K562 (cell line): ENCODE data around the gene DNAJB11. TPM values are rescaled to one million over a fixed set of nuclear protein-coding genes. Genes with fewer than 3 reads are reported as not detected.

Experiments used
- ATF1 ChIP-seq, 2 experiments: fragments of 450-650 bp in 1 of 2; IDR thresholded peaks; 2 replicates each; pipeline ENCODE4 v1.6.1; 2016; ENCODE audit warnings: missing compliant biosample characterization in 1 of 2, missing genetic modification characterization in 1 of 2
- ETS2 ChIP-seq: IDR thresholded peaks from 2 replicates; pipeline ENCODE4 v1.6.1; 2016; ENCODE audit warnings: borderline replicate concordance, missing genetic modification characterization, mild to moderate bottlenecking, moderate library complexity, missing compliant biosample characterization; ENCODE audit not compliant: poor library complexity, severe bottlenecking
- ETV1 ChIP-seq: fragments of 450-650 bp; conservative IDR thresholded peaks from 2 replicates; pipeline ENCODE4 v1.6.1; 2016; ENCODE audit warnings: missing genetic modification characterization, control low read depth, low read depth, missing compliant biosample characterization
- MTA2 ChIP-seq: fragments of 450-650 bp; IDR thresholded peaks from 2 replicates; pipeline ENCODE4 v1.6.1; 2016; ENCODE audit warnings: low read depth
- NBN ChIP-seq: fragments of 450-650 bp; IDR thresholded peaks from 2 replicates; pipeline ENCODE4 v1.6.1; 2016; ENCODE audit warnings: low read depth, mild to moderate bottlenecking
- NONO ChIP-seq, 2 experiments: fragments of 200-400 bp in 1 of 2; fragments of 450-650 bp in 1 of 2; formaldehyde crosslinking in 1 of 2; IDR thresholded peaks; 2 replicates each; pipeline ENCODE4 v1.6.1; 2017; ENCODE audit warnings: low read depth in 2 of 2, mild to moderate bottlenecking in 2 of 2, moderate library complexity in 2 of 2, low read length in 1 of 2
- PHF21A ChIP-seq: fragments of 450-650 bp; IDR thresholded peaks from 2 replicates; pipeline ENCODE4 v1.6.1; 2017; ENCODE audit warnings: low read depth, borderline replicate concordance
- POLR2G ChIP-seq: fragments of 200-400 bp; formaldehyde crosslinking; IDR thresholded peaks from 2 replicates; pipeline ENCODE4 v1.6.1; 2017; ENCODE audit warnings: low read depth, mild to moderate bottlenecking, antibody characterized with exemption, low read length, moderate library complexity
- PTRF ChIP-seq: fragments of 450-650 bp; IDR thresholded peaks from 2 replicates; pipeline ENCODE4 v1.6.1; 2016; ENCODE audit warnings: mild to moderate bottlenecking, missing genetic modification characterization, missing compliant biosample characterization
- RFX1 ChIP-seq: fragments of 450-650 bp; IDR thresholded peaks from 2 replicates; pipeline ENCODE4 v1.6.1; 2016; ENCODE audit warnings: mild to moderate bottlenecking, moderate library complexity
- SMARCE1 ChIP-seq: fragments of 450-650 bp; IDR thresholded peaks from 2 replicates; pipeline ENCODE4 v1.7.1; 2016; ENCODE audit warnings: mild to moderate bottlenecking
- SMC3 ChIP-seq: conservative IDR thresholded peaks from 2 replicates; pipeline ENCODE4 v1.6.1; 2011; ENCODE audit warnings: low read depth, low read length, improper control_type of control experiment; ENCODE audit not compliant: insufficient read depth
- ZBTB7A ChIP-seq: IDR thresholded peaks from 2 replicates; pipeline ENCODE4 v1.6.1; 2011; ENCODE audit warnings: low read depth, mild to moderate bottlenecking, low read length, moderate library complexity, borderline replicate concordance; ENCODE audit not compliant: control insufficient read depth
- ZFX ChIP-seq: sonication (generic); formaldehyde crosslinking; IDR thresholded peaks from 2 replicates; pipeline ENCODE4 v1.8.0; 2022; ENCODE audit warnings: mild to moderate bottlenecking, missing genetic modification reagents, moderate library complexity
- ZNF444 ChIP-seq: fragments of 250-450 bp; sonication (Bioruptor Pico); IDR thresholded peaks from 2 replicates; pipeline ENCODE4 v1.4.0; 2020; ENCODE audit warnings: mild to moderate bottlenecking, moderate library complexity
- ZNF76 ChIP-seq: fragments of 250-450 bp; sonication (Bioruptor Pico); IDR thresholded peaks from 2 replicates; pipeline ENCODE4 v1.4.0; 2020; ENCODE audit warnings: mild to moderate bottlenecking, moderate library complexity, borderline replicate concordance
- polyA plus RNA-seq, 8 experiments: library from polyadenylated mRNA; depleted of rRNA in 4 of 8; stranded (reverse) in 5 of 8; unstranded in 3 of 8; fragments of >200 nt; fragmentation: Nextera tagmentation in 2 of 8; fragmentation: Illumina TruSeq in 1 of 8; extraction: Ambion mirVana in 2 of 8; extraction: Trizol in 1 of 8; gene quantifications; 2 replicates each; pipeline versions ENCODE4 v1.2.1 to v1.2.3, GENCODE V29; 2011 to 2014; ENCODE audit warnings: inconsistent platforms in 1 of 8, missing spikeins in 1 of 8
- total RNA-seq, 7 experiments: library from RNA; depleted of rRNA in 6 of 7; stranded (reverse); fragments of >200 nt in 6 of 7; fragmentation: Illumina TruSeq in 2 of 7; extraction: Trizol in 2 of 7; gene quantifications; 2 replicates each; pipeline versions ENCODE4 v1.2.1 to v1.2.3, GENCODE V29; 2011 to 2021; ENCODE audit warnings: low replicate concordance in 1 of 7
- TF ChIP-seq, protein P1 (sequence below): sonication (generic); formaldehyde crosslinking; IDR thresholded peaks from 2 replicates; pipeline ENCODE4 v1.8.0; 2022; ENCODE audit warnings: missing genetic modification reagents, mild to moderate bottlenecking, borderline replicate concordance
- TF ChIP-seq, protein P2 (sequence below): sonication (generic); formaldehyde crosslinking; IDR thresholded peaks from 2 replicates; pipeline ENCODE4 v1.8.0; 2022; ENCODE audit warnings: mild to moderate bottlenecking, low read depth, missing genetic modification reagents
- TF ChIP-seq, protein P3 (sequence below), 2 experiments: fragments of 250-450 bp in 1 of 2; fragments of 450-650 bp in 1 of 2; sonication (Bioruptor Pico) in 1 of 2; IDR thresholded peaks; 2 replicates each; pipeline versions ENCODE4 v1.6.1 to v1.8.0; 2016 to 2021; ENCODE audit warnings: mild to moderate bottlenecking in 2 of 2, moderate library complexity in 2 of 2, missing compliant biosample characterization in 1 of 2, missing genetic modification characterization in 1 of 2
- TF ChIP-seq, protein P4 (sequence below): sonication (generic); formaldehyde crosslinking; IDR thresholded peaks from 2 replicates; pipeline ENCODE4 v1.8.1; 2022; ENCODE audit warnings: missing genetic modification reagents
- TF ChIP-seq, protein P5 (sequence below): fragments of 450-650 bp; IDR thresholded peaks from 2 replicates; pipeline ENCODE4 v1.6.1; 2018; ENCODE audit warnings: mild to moderate bottlenecking, low read depth; ENCODE audit not compliant: partially characterized antibody

The DNAJB11 gene
- total and polyA plus RNA-seq, 9 of the 15 experiments (the other 6 are each of a cell fraction or from before 2014, with no cell fraction given): 14.8 to 74.7 (median 63.8) TPM

DNA sequence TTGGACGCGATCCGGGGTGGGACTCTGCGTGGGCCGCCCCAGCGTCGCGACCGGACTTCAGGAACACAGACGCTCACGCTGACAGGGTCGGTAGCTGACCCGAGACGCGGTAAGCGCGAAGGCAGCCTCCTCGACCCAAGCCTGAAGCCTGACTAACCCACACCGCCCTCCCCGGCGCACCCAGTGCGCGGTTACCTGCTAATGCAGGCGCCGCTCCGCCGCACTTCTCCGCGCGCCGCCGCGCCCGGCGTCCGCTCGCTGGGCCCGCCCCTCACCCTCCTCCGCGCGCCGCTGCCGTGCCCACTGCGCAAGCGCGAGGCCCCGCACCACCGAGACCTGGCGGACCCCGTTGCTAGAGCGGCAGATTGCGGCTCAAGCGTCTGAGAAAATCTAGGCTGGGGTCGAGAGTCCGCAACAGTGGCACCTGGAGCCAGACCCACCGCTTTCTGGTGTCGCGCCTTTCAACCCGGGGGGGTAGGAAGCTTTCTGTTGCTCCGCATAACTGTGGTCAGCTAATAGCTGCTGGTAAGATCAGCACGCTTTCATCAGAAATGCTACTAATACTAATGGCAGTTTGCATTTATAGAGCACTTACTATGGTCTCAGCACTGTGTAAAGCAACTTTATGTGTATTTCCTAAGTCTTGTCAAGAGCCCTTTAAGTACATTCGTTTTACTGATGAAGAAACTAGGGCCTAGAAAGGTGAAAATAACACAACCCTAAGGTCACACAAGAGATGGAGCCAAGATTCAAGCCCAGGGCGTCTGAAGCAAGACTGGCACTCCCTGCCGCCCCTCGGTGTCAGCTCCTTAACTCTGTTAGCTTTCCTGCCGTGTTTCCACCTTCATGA, 3.2 kb upstream of the DNAJB11 start, which contains the start of gene TBCCD1 (continued):
- TF ChIP-seq, protein P1, sequence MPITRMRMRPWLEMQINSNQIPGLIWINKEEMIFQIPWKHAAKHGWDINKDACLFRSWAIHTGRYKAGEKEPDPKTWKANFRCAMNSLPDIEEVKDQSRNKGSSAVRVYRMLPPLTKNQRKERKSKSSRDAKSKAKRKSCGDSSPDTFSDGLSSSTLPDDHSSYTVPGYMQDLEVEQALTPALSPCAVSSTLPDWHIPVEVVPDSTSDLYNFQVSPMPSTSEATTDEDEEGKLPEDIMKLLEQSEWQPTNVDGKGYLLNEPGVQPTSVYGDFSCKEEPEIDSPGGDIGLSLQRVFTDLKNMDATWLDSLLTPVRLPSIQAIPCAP (CRISPR knock-in tag): no peak
- TF ChIP-seq NBN: peak; percentile 17; the same call in 1 of the 2 replicates
- TF ChIP-seq MTA2: no peak
- no peak for TF ChIP-seq RFX1
- TF ChIP-seq, protein P2, sequence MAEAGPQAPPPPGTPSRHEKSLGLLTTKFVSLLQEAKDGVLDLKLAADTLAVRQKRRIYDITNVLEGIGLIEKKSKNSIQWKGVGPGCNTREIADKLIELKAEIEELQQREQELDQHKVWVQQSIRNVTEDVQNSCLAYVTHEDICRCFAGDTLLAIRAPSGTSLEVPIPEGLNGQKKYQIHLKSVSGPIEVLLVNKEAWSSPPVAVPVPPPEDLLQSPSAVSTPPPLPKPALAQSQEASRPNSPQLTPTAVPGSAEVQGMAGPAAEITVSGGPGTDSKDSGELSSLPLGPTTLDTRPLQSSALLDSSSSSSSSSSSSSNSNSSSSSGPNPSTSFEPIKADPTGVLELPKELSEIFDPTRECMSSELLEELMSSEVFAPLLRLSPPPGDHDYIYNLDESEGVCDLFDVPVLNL: no peak
- no peak for TF ChIP-seq SMC3
- TF ChIP-seq NONO (IDR thresholded peaks at IDR 0.05; ENCODE audit: low read depth in 2 of 2, low read length in 1 of 2): peak; percentile 61 to 68; a peak in 1 of 4 replicates
- TF ChIP-seq, protein P3, sequence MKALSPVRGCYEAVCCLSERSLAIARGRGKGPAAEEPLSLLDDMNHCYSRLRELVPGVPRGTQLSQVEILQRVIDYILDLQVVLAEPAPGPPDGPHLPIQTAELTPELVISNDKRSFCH (CRISPR knock-in tag; IDR thresholded peaks at IDR 0.05): no peak
- TF ChIP-seq, protein P3 (tag; IDR thresholded peaks at IDR 0.05): peak; percentile 49; the same call in 1 of the 2 replicates
- TF ChIP-seq ZFX: peak; percentile 88
- no peak for TF ChIP-seq ATF1 (CRISPR knock-in tag; IDR thresholded peaks at IDR 0.05)
- peak; percentile 60 for TF ChIP-seq ATF1 (tag; IDR thresholded peaks at IDR 0.05)
- TF ChIP-seq SMARCE1: 0 out of 2 replicates have a peak, but pooled peaks have one; percentile 12
- no peak for TF ChIP-seq ZNF444 (CRISPR knock-in tag)
- TF ChIP-seq, protein P4, sequence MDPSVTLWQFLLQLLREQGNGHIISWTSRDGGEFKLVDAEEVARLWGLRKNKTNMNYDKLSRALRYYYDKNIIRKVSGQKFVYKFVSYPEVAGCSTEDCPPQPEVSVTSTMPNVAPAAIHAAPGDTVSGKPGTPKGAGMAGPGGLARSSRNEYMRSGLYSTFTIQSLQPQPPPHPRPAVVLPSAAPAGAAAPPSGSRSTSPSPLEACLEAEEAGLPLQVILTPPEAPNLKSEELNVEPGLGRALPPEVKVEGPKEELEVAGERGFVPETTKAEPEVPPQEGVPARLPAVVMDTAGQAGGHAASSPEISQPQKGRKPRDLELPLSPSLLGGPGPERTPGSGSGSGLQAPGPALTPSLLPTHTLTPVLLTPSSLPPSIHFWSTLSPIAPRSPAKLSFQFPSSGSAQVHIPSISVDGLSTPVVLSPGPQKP (CRISPR knock-in tag): no peak
- peak; percentile 80; the same call in 1 of the 2 replicates for TF ChIP-seq ZBTB7A
- no peak for TF ChIP-seq ETV1 (tag)
- TF ChIP-seq ZNF76 (CRISPR knock-in tag): no peak
- no peak for TF ChIP-seq ETS2 (tag)
- TF ChIP-seq, protein P5, sequence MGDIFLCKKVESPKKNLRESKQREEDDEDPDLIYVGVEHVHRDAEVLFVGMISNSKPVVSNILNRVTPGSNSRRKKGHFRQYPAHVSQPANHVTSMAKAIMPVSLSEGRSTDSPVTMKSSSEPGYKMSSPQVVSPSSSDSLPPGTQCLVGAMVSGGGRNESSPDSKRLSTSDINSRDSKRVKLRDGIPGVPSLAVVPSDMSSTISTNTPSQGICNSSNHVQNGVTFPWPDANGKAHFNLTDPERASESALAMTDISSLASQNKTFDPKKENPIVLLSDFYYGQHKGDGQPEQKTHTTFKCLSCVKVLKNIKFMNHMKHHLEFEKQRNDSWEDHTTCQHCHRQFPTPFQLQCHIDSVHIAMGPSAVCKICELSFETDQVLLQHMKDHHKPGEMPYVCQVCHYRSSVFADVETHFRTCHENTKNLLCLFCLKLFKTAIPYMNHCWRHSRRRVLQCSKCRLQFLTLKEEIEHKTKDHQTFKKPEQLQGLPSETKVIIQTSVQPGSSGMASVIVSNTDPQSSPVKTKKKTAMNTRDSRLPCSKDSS: no peak
- TF ChIP-seq PHF21A: no peak
- peak; percentile 99 for TF ChIP-seq POLR2G
- no peak for TF ChIP-seq PTRF (tag)
